HG02884 (cell line): ENCODE results near the gene RGS7.
"Not testable (repeated sequence)": the region's sequence is repeated elsewhere in the genome, so short reads cannot be mapped to it uniquely, and the experiment has no call there.

Experiments used
- ATAC-seq: cut with Tn5 transposase; IDR thresholded peaks from one replicate; pipeline ENCODE4 v1.9.1; 2021; ENCODE audit warnings: mild to moderate bottlenecking, moderate library complexity; ENCODE audit not compliant: unreplicated experiment

Gene RGS7

DNA sequence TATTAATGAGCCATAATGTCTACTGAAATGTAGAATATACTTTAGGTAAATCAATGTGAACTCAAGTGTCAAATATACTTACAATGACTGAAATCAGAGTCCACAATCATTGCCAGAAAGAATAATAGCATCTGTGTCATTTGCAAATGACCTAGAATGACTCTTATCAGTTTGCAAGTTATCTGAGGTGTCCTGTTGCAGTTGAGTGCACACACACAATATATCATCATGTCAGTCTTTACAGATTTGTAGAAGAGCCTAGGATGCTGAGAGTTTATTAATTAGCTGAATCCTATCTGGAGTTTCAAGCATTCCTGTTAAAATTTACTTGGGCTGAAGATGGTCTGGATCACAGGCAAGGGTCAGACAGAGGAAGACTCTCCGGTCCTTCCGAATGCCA lies 421.1 kb downstream of the RGS7 start:
- no peak for ATAC-seq

GRCh38 chr1:240931031-240931430 lies 426.0 kb downstream of the RGS7 start:
- ATAC-seq: no peak

- ATAC-seq: no peak
Measured at GRCh38 chr1:240928265-240928664, 428.7 kb downstream of the RGS7 start.

- no peak for ATAC-seq
Measured at GRCh38 chr1:240927821-240928220, 429.2 kb downstream of the RGS7 start.

DNA sequence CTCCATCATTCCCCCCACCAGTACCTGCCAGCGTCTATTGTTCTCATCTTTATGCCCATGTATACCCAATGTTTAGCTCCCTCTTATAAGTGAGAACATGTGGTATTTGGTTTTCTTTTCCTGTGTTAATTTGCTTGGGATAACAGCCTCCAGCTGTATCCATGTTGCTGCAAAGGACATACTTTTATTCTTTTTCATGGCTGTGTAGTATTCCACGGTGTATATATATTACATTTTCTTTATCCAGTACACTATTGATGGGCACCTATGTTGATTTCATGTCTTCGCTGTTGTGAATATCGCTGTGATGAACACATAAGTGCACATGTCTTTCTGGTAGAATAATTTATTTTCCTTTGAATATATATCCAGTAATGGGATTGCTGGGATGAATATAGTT lies 431.7 kb downstream of the RGS7 start:
- ATAC-seq: no peak

GRCh38 chr1:240917976-240918375 lies 439.0 kb downstream of the RGS7 start:
- no peak for ATAC-seq

- no peak for ATAC-seq
Measured at GRCh38 chr1:240914506-240914905, 442.5 kb downstream of the RGS7 start.

GRCh38 chr1:240912821-240913220 lies 444.2 kb downstream of the RGS7 start:
- ATAC-seq: no peak

- no peak for ATAC-seq
Measured at GRCh38 chr1:240909701-240910457, 447.1 kb downstream of the RGS7 start.

GRCh38 chr1:240906477-240906876 lies 450.5 kb downstream of the RGS7 start:
- no peak for ATAC-seq

DNA sequence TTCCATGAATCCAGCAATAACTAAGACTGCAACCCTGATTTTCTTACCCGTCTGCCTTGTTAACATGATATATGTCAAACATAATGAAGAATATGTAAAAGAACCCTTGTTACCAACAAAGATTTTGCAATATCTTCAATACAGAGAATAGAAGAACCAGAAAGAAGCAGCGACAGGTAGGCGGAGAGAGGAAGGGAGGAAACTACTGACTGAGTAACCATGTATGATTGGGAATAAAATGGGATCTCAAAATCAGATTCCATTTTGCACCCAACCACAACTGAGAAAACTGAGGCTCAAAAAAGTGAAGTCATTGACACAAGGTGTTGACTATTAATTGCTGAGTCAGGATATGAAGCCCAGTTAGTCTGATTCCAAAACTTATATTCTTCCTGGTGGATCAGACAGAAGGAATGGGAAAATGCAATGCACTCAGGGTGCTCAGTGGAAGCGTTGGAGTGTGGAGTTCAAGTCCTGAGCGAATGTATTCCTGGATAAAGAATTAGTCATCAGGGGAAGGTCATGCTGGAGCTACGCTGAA lies 451.7 kb downstream of the RGS7 start:
- ATAC-seq: no peak

GRCh38 chr1:240895424-240895823 lies 461.6 kb downstream of the RGS7 start:
- not testable (repeated sequence) for ATAC-seq

- no peak for ATAC-seq
Measured at GRCh38 chr1:240888787-240889048, 468.3 kb downstream of the RGS7 start.

GRCh38 chr1:240888039-240888786 lies 468.8 kb downstream of the RGS7 start:
- ATAC-seq: peak; percentile 53

- ATAC-seq: no peak
Measured at GRCh38 chr1:240883490-240883889, 473.5 kb downstream of the RGS7 start.

GRCh38 chr1:240882656-240883308 lies 474.2 kb downstream of the RGS7 start:
- not testable (repeated sequence) for ATAC-seq

DNA sequence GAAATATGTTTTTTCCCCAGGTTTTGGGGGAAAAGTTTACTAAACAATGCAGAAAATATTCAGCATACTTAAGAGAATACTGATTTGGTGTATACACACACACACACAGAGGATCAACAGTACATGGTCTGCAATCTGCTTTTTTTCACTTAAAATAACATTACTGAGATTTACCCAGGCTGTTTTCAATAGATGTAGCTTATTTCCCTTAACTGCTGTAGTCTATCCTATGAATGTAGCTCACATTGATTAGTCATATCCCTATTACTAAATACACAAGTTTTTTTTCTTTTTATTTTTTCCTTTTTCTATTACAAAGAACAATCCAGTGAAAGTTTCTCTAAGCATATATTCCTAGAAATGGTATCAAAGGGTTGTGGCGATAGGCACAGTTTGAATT lies 478.4 kb downstream of the RGS7 start:
- ATAC-seq: no peak

DNA sequence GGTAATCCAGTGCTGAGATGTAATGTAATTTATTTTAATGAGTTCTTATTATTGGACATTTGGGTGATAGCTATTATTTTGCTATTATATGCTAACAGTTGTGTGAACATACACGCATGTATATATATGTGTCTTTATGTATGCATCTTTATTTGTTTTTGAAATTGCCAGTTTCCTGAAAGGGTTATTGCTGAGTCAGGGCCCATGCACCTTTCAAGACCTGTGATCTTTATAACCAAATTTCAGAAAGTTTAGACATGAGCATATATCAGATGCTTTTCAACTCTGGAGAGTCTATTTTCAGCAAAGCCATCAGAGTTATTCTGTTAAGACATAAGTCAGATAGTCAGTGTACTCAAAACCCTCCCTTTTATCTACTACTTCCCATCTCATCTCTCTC lies 479.4 kb downstream of the RGS7 start:
- ATAC-seq: no peak

DNA sequence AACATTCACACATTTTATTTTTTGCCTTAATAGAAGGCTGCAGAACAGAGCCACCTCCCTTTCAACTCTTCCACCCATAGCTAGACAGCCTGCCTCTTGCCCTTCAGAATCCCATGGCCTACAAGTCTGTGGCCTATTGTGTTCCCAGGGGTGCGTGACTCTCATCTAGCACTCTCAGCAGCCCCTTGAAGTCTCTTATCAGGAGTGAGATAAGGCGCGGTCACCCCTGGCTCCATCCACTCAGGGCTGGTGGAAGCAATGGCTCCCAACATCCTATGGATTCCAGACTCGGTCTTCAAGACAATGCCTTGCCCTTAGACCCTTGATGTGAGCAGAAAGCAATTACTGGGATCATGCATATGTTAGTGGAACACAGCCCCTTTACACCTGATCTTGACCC lies 480.9 kb downstream of the RGS7 start:
- no peak for ATAC-seq

DNA sequence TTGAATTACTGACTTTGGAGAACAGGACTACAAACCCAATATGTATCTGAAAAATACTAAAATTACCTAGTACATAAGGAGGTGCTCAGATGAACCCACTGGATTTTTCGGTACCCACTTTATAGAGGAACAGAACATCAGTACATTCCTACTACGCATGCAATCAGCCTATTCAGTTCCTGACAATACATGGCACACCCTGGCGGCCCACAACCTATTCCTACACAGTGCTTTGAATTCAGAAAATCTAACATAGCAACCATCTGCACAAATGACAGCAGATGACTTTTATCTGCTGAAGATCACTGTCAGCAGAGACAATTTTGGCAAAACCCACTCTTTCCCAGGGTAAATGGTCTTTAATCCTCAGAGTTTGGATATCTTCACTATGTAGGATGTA lies 487.9 kb downstream of the RGS7 start:
- no peak for ATAC-seq

- ATAC-seq: no peak
Measured at GRCh38 chr1:240866724-240867123, 490.3 kb downstream of the RGS7 start.

- no peak for ATAC-seq
Measured at GRCh38 chr1:240860023-240860422, 497.0 kb downstream of the RGS7 start.
